Ishikawa (cell line): ENCODE results near the gene SH3RF3.

ENCODE experiments used
- CEBPB ChIP-seq: IDR thresholded peaks from 2 replicates; pipeline ENCODE4 v1.6.1; 2012
- CREB1 ChIP-seq: IDR thresholded peaks from 2 replicates; pipeline ENCODE4 v1.6.1; 2012; ENCODE audit warnings: low read depth
- EP300 ChIP-seq: IDR thresholded peaks from 2 replicates; pipeline ENCODE4 v1.6.1; 2012; ENCODE audit warnings: borderline replicate concordance
- FOXM1 ChIP-seq: IDR thresholded peaks from 2 replicates; pipeline ENCODE4 v1.6.1; 2012; ENCODE audit warnings: low read depth, borderline replicate concordance
- NFIC ChIP-seq: IDR thresholded peaks from 2 replicates; pipeline ENCODE4 v1.6.1; 2012
- RAD21 ChIP-seq: IDR thresholded peaks from 2 replicates; pipeline ENCODE4 v1.6.1; 2012; ENCODE audit warnings: low read depth
- TAF1 ChIP-seq: IDR thresholded peaks from 2 replicates; pipeline ENCODE4 v1.6.1; 2012; ENCODE audit warnings: low read depth, mild to moderate bottlenecking
- TCF12 ChIP-seq: IDR thresholded peaks from 2 replicates; pipeline ENCODE4 v1.6.1; 2012; ENCODE audit warnings: low read depth
- TEAD4 ChIP-seq: IDR thresholded peaks from 2 replicates; pipeline ENCODE4 v1.6.1; 2012
- YY1 ChIP-seq: IDR thresholded peaks from 2 replicates; pipeline ENCODE4 v1.6.1; 2012; ENCODE audit warnings: low read depth
- ZBTB7A ChIP-seq: IDR thresholded peaks from 2 replicates; pipeline ENCODE4 v1.6.1; 2012; ENCODE audit warnings: low read depth
- TF ChIP-seq, protein P1 (sequence below): IDR thresholded peaks from 2 replicates; pipeline ENCODE4 v1.6.1; 2012
- TF ChIP-seq, protein P2 (sequence below): IDR thresholded peaks from 2 replicates; pipeline ENCODE4 v1.6.1; 2012
- TF ChIP-seq, protein P3 (sequence below): IDR thresholded peaks from 2 replicates; pipeline ENCODE4 v1.6.1; 2012; ENCODE audit warnings: low read depth, mild to moderate bottlenecking

SH3RF3 gene

DNA sequence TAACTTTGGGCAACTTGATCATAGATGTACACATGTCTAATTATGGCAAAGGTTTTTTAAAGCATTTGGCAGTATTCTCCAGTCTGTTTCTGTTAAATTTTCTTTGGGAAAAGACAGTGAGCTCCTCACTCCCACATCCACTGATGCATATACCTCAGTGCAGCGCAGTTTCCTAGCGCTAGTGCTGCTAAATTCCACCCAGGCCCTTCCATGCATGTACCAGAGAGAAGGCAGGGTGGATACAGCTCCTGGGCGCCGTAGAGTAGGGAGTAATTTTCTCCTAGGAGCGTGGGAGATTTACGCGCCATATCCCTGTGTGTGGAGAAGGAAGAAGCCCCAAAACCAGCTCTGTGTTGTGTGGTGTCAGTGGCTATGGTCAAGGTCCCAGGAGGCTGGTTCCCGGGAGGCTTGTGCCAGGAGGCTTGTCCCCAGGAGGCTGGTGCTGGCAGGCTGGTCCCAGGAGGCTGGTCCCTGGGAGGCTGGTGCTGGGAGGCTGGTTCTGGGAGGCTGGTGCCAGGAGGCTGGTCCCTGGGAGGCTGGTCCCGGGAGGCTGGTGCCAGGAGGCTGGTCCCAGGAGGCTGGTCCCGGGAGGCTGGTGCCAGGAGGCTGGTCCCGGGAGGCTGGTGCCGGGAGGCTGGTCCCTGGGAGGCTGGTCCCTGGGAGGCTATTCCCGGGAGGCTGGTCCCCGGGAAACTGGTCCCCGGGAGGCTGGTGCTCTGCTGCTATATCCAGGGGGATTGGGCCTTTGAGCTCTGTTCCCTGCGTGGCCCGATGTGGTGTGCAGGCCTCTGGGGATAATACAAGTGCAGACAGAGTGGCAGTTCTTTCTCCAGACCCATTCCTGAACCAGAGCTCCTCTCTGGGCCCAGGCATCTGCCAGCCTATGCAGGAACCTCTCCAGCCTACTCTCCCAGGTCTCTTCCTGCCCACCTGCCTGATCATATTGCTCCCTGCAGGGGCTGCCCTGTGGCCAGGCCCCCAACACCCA, 323.6 kb downstream of the SH3RF3 start:
- TF ChIP-seq, protein P1, sequence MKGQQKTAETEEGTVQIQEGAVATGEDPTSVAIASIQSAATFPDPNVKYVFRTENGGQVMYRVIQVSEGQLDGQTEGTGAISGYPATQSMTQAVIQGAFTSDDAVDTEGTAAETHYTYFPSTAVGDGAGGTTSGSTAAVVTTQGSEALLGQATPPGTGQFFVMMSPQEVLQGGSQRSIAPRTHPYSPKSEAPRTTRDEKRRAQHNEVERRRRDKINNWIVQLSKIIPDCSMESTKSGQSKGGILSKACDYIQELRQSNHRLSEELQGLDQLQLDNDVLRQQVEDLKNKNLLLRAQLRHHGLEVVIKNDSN, result no peak
- TF ChIP-seq ZBTB7A (no peak), TCF12 (no peak), TEAD4 (no peak), CREB1 (no peak), RAD21 (no peak)
- TF ChIP-seq, protein P2, sequence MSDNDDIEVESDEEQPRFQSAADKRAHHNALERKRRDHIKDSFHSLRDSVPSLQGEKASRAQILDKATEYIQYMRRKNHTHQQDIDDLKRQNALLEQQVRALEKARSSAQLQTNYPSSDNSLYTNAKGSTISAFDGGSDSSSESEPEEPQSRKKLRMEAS, result no peak

DNA sequence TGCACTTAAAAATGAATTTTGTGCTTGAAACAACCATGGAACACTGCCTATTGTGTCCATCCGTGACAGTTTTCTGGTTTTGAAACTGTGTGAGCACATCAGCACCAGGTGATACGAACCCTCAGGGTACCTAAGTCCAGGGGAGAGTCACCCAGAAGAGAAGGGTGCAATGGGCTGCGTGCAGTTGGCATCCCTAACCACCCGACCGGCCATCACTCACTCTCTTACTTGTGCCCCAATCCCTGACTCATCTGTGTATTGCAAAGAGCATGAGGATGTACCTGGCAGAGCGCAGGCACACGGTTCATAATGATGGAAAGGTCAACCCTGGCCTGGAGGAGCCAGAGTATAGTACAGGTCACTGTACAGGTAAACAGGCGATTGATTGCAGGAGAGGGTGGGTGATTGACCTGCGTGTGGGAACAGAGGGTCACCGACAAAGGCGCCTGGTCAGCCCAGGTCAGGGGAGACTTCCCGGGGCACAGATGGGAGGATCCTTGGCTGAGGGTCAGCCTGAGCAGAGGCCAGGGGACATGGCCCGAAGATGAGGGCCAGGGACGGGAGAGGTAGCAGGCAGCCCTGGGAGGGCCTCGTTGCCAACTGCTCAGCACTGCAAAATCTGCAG, 324.5 kb downstream of the SH3RF3 start:
- no peak for TF ChIP-seq TAF1
- no peak for TF ChIP-seq EP300
- TF ChIP-seq CEBPB, result no peak
- no peak for TF ChIP-seq TCF12
- no peak for TF ChIP-seq RAD21
- TF ChIP-seq YY1, result no peak
- TF ChIP-seq, protein P3, sequence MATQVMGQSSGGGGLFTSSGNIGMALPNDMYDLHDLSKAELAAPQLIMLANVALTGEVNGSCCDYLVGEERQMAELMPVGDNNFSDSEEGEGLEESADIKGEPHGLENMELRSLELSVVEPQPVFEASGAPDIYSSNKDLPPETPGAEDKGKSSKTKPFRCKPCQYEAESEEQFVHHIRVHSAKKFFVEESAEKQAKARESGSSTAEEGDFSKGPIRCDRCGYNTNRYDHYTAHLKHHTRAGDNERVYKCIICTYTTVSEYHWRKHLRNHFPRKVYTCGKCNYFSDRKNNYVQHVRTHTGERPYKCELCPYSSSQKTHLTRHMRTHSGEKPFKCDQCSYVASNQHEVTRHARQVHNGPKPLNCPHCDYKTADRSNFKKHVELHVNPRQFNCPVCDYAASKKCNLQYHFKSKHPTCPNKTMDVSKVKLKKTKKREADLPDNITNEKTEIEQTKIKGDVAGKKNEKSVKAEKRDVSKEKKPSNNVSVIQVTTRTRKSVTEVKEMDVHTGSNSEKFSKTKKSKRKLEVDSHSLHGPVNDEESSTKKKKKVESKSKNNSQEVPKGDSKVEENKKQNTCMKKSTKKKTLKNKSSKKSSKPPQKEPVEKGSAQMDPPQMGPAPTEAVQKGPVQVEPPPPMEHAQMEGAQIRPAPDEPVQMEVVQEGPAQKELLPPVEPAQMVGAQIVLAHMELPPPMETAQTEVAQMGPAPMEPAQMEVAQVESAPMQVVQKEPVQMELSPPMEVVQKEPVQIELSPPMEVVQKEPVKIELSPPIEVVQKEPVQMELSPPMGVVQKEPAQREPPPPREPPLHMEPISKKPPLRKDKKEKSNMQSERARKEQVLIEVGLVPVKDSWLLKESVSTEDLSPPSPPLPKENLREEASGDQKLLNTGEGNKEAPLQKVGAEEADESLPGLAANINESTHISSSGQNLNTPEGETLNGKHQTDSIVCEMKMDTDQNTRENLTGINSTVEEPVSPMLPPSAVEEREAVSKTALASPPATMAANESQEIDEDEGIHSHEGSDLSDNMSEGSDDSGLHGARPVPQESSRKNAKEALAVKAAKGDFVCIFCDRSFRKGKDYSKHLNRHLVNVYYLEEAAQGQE, result no peak
- TF ChIP-seq FOXM1, result no peak

DNA sequence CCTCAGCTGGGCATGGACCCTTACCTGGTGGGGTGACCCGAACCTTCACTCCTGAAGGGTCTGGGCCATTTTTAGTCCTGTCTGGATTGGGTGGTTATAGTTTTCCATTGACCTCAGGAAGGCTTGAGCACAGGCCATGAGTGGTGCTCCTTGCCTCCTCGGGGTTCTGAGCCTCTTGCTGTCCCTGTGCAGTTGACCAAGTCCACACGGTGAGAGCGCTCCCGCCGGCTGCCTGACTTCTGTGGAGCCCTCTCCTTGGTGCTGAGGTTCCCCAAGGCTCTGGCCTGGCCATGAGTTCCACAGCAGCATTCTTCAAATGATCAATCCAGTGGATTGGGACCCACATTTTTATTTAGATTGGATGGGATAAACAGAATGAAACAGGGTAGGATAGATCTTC, 325.3 kb downstream of the SH3RF3 start:
- TF ChIP-seq CEBPB, result no peak
- TF ChIP-seq, protein P3, result peak; percentile 69

DNA sequence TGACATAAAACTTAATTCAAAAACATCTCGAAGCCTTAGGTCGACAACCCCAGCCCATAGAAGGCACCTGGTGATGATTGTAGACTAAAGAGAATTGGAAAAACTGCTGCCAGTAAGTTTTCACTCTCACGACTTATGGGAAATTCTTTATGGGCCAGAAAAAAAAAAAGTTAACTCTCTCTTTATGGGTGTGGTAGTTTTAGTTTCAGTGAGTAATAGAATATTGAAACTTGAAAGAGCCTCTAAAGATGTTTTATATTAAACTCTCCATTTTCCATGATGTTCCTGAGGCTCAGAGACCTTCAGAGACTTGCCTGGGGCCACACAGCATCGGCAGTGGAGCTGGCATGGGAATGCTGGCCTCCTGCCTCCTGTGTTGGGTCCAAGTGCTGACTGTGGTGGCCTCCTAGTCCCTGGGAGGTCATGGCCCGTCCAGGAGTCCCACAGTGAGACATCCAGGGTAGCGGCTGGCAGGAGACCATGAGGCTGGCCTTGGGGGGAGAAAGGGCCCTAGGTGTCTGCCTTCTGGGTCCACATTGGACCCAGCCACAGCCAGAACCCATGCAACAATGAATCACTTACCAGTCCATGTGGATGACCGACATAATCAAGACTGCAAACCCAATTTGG, 325.9 kb downstream of the SH3RF3 start:
- TF ChIP-seq ZBTB7A (no peak), CEBPB (no peak), CREB1 (no peak), TEAD4 (no peak), FOXM1 (no peak)

DNA sequence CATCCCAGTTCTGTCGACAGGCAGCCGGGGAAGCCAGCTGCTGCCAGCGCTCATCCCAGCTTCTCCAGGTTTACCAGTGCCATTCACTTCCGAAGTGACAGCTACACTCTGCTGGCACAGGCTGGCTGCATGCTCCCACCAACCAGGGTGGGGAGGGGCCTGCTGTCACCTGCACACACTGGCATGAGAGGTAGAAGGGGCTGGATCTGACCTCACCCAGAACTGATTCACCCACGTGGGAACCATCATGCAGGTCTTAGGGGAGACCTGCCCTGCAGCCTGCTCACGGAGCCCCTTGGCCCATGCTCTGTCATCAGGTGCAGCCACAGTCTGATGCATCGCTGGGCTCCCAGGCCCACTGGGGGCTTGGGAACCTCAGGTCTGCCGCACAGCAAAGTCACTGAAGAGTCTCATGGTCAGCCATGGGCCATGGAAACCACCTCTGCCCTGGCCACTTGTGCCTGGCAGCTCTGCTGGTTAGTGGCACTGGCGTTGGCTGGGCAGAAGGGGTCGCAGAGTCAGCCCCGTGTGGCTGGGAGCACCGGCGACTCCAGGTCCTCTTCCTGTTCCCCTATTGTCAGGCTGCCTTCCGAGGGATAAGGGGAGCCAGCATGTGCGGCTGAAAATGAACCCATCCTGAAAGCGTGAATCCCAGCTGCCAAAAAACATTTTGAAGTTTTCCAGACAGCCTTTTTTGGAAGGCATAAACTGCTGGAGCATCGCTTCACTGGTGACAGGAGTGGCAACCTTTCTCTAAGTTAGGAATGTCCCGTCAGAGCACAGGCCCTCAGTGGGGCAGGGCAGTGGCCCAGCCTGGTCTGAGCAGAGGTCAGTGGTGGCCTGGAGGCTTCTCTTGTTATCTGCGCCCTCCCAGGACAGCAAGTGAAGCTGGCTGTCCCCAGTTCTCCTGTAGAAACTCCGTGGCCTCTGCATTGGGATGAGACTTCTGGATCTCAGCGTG, 327.0 kb downstream of the SH3RF3 start:
- TF ChIP-seq, protein P3, result no peak
- TF ChIP-seq RAD21, result no peak
- TF ChIP-seq NFIC, result no peak
- TF ChIP-seq EP300, result no peak
- no peak for TF ChIP-seq YY1
- TF ChIP-seq TCF12, result no peak
